H9 (cell line): ENCODE data around the gene HESX1. TPM values are rescaled to one million over a fixed set of nuclear protein-coding genes. Genes with fewer than 3 reads are reported as not detected.

Source experiments
- DNase-seq: peaks from one replicate; pipeline ENCODE4 v3.0.0-alpha.2; 2017
- H2AFZ ChIP-seq: one replicate; pipeline ENCODE4 v1.6.1; 2013; ENCODE audit warnings: mild to moderate bottlenecking, low read length, control low read depth, moderate library complexity
- H2AK5ac ChIP-seq: 2 replicates; pipeline ENCODE4 v1.6.1; 2013; ENCODE audit warnings: low read length, control low read depth, mixed read lengths; ENCODE audit not compliant: insufficient read length
- H2BK120ac ChIP-seq: one replicate; pipeline ENCODE4 v1.6.1; 2013; ENCODE audit warnings: low read depth, mild to moderate bottlenecking, low read length, control low read depth, inconsistent platforms; ENCODE audit not compliant: poor library complexity, severe bottlenecking
- H2BK12ac ChIP-seq: 2 replicates; pipeline ENCODE4 v1.6.1; 2013; ENCODE audit warnings: low read length, control low read depth, mixed read lengths, low read depth; ENCODE audit not compliant: insufficient read length
- H2BK15ac ChIP-seq: 2 replicates; pipeline ENCODE4 v1.6.1; 2013; ENCODE audit warnings: low read depth, low read length, control low read depth
- H2BK20ac ChIP-seq: one replicate; pipeline ENCODE4 v1.6.1; 2013; ENCODE audit warnings: low read depth, mild to moderate bottlenecking, low read length, control low read depth, inconsistent platforms; ENCODE audit not compliant: poor library complexity, severe bottlenecking
- H2BK5ac ChIP-seq: 2 replicates; pipeline ENCODE4 v1.6.1; 2013; ENCODE audit warnings: low read length, control low read depth, mixed read lengths; ENCODE audit not compliant: insufficient read length
- H3K14ac ChIP-seq: 2 replicates; pipeline ENCODE4 v1.6.1; 2013; ENCODE audit warnings: low read length, control low read depth; ENCODE audit not compliant: insufficient read depth
- H3K18ac ChIP-seq: 2 replicates; pipeline ENCODE4 v1.6.1; 2013; ENCODE audit warnings: low read depth, mild to moderate bottlenecking, mixed read lengths, low read length, control low read depth; ENCODE audit not compliant: insufficient read length
- H3K23ac ChIP-seq: 2 replicates; pipeline ENCODE4 v1.6.1; 2013; ENCODE audit warnings: low read length, control low read depth, mixed read lengths, low read depth; ENCODE audit not compliant: insufficient read length
- H3K23me2 ChIP-seq: 2 replicates; pipeline ENCODE4 v1.6.1; 2013; ENCODE audit warnings: low read depth, mild to moderate bottlenecking, mixed read lengths, low read length, control low read depth; ENCODE audit not compliant: insufficient read length, poor library complexity, severe bottlenecking
- H3K27ac ChIP-seq: 2 replicates; pipeline ENCODE4 v1.5.1; 2013; ENCODE audit warnings: low read length, control low read depth, mixed read lengths, low read depth; ENCODE audit not compliant: insufficient read length
- H3K27me3 ChIP-seq: 2 replicates; pipeline ENCODE4 v1.6.1; 2013; ENCODE audit warnings: low read length, control low read depth, inconsistent platforms; ENCODE audit not compliant: insufficient read depth
- H3K4ac ChIP-seq: 2 replicates; pipeline ENCODE4 v1.6.1; 2013; ENCODE audit warnings: low read depth, mild to moderate bottlenecking, control low read depth, inconsistent platforms, low read length, moderate library complexity
- H3K4me1 ChIP-seq: 2 replicates; pipeline ENCODE4 v1.6.1; 2013; ENCODE audit warnings: low read length, control low read depth, inconsistent platforms; ENCODE audit not compliant: insufficient read depth
- H3K4me2 ChIP-seq: 2 replicates; pipeline ENCODE4 v1.6.1; 2013; ENCODE audit warnings: low read length, control low read depth, mixed read lengths; ENCODE audit not compliant: insufficient read length, insufficient read depth
- H3K56ac ChIP-seq: 2 replicates; pipeline ENCODE4 v1.6.1; 2013; ENCODE audit warnings: low read depth, mild to moderate bottlenecking, mixed read lengths, low read length, control low read depth; ENCODE audit not compliant: insufficient read length
- H3K79me1 ChIP-seq: 2 replicates; pipeline ENCODE4 v1.6.1; 2013; ENCODE audit warnings: low read depth, mild to moderate bottlenecking, moderate library complexity, low read length, control low read depth, inconsistent platforms; ENCODE audit not compliant: insufficient read depth, poor library complexity, severe bottlenecking
- H3K79me2 ChIP-seq: 2 replicates; pipeline ENCODE4 v1.6.1; 2013; ENCODE audit warnings: low read length, control low read depth, inconsistent platforms; ENCODE audit not compliant: insufficient read depth
- H3K9ac ChIP-seq: 2 replicates; pipeline ENCODE4 v1.6.1; 2013; ENCODE audit warnings: low read length, control low read depth, mixed read lengths; ENCODE audit not compliant: insufficient read length; ENCODE audit errors: extremely low read depth
- H3K9me3 ChIP-seq: one replicate; pipeline ENCODE4 v1.6.1; 2013; ENCODE audit warnings: low read depth, low read length, inconsistent platforms; ENCODE audit not compliant: control insufficient read depth
- H3T11ph ChIP-seq: one replicate; pipeline ENCODE4 v1.6.1; 2013; ENCODE audit warnings: mild to moderate bottlenecking, low read length, control low read depth, inconsistent platforms
- H4K20me1 ChIP-seq: one replicate; pipeline ENCODE4 v1.6.1; 2013; ENCODE audit not compliant: control insufficient read depth, insufficient read length, insufficient read depth
- H4K5ac ChIP-seq: 2 replicates; pipeline ENCODE4 v1.6.1; 2013; ENCODE audit warnings: low read depth, mild to moderate bottlenecking, mixed read lengths, low read length, control low read depth; ENCODE audit not compliant: insufficient read length
- H4K8ac ChIP-seq: replicated peaks from 2 replicates; pipeline ENCODE4 v1.6.1; 2013; ENCODE audit warnings: low read length, control low read depth, mixed read lengths, low read depth; ENCODE audit not compliant: insufficient read length
- H4K91ac ChIP-seq: 2 replicates; pipeline ENCODE4 v1.6.1; 2013; ENCODE audit warnings: low read depth, mild to moderate bottlenecking, moderate library complexity, mixed read lengths, low read length, control low read depth; ENCODE audit not compliant: insufficient read length
- H3K27ac Mint-ChIP-seq, 3 experiments: 2 replicates in 2 of 3; 3 replicates in 1 of 3; pipeline ENCODE4 v1.8.0; 2020 to 2021; ENCODE audit warnings: mixed read lengths in 3 of 3, mild to moderate bottlenecking in 1 of 3, moderate library complexity in 1 of 3
- H3K27me3 Mint-ChIP-seq: 2 replicates; pipeline ENCODE4 v1.8.0; 2021; ENCODE audit warnings: low read depth, mild to moderate bottlenecking, moderate library complexity, mixed read lengths
- H3K36me3 Mint-ChIP-seq, 3 experiments: 2 replicates in 2 of 3; 3 replicates in 1 of 3; pipeline ENCODE4 v1.8.0; 2020 to 2021; ENCODE audit warnings: low read depth in 3 of 3, mixed read lengths in 3 of 3; ENCODE audit not compliant: insufficient read depth in 1 of 3
- H3K4me1 Mint-ChIP-seq, 2 experiments: 2 replicates each; pipeline ENCODE4 v1.8.0; 2020; ENCODE audit warnings: mixed read lengths in 2 of 2
- H3K4me3 Mint-ChIP-seq, 2 experiments: 2 replicates in 1 of 2; 3 replicates in 1 of 2; pipeline ENCODE4 v1.8.0; 2020 to 2021; ENCODE audit warnings: mild to moderate bottlenecking in 2 of 2, mixed read lengths in 2 of 2, moderate library complexity in 1 of 2
- H3K9me3 Mint-ChIP-seq, 2 experiments: 2 replicates in 1 of 2; 3 replicates in 1 of 2; pipeline ENCODE4 v1.8.0; 2020; ENCODE audit warnings: mild to moderate bottlenecking in 2 of 2, mixed read lengths in 2 of 2, moderate library complexity in 1 of 2
- CTCF ChIP-seq: fragments of 200-600 bp; sonication (generic); conservative IDR thresholded peaks from 3 replicates; pipeline ENCODE4 v1.8.0; 2021; ENCODE audit warnings: antibody characterized with exemption, mild to moderate bottlenecking
- WGBS: extraction: QIAGEN DNeasy Blood & Tissue Kit; methylation state at CpG from one replicate; pipeline ENCODE4 v1.1.7; 2013; ENCODE audit warnings: missing lambda C conversion rate, low lambda C conversion rate, mixed read lengths; ENCODE audit not compliant: insufficient read length; ENCODE audit errors: extremely low coverage; 5-methylcytosine and 5-hydroxymethylcytosine counted together
- total RNA-seq: library from RNA; stranded (reverse); gene quantifications from 2 replicates; pipeline ENCODE4 v1.2.1, GENCODE V29; 2021

HESX1 gene
- total RNA-seq, 1 experiment from 2014 or later = 28.4 TPM

- Histone ChIP-seq H3K27me3 (no peaks in the 10 kb centered on the region; the same call in 1 of the 2 replicates), H3K56ac (no peak overlapping the region), H3K4me1 (peaks cover 36% of the 10 kb centered on the region), H3K14ac (no peak overlapping the region), H3K9ac (no peak overlapping the region), H4K91ac (no peak overlapping the region), H2BK15ac (no peak overlapping the region), H3K18ac (no peak overlapping the region), H3K79me2 (peaks cover 13% of the 10 kb centered on the region; the same call in 1 of the 2 replicates), H3K79me1 (no peaks in the 10 kb centered on the region), H3K9me3 (no peaks in the 10 kb centered on the region), H4K8ac (no peak overlapping the region), H3K23me2 (peaks cover 9% of the 10 kb centered on the region), H3T11ph (no peak overlapping the region), H2BK5ac (no peak overlapping the region), H3K23ac (no peak overlapping the region), H2BK20ac (no peak overlapping the region), H2AK5ac (no peak overlapping the region), H2BK120ac (no peak overlapping the region), H4K20me1 (peaks cover 2% of the 10 kb centered on the region), H4K5ac (no peak overlapping the region), H2AFZ (no peak overlapping the region), H2BK12ac (no peak overlapping the region), H3K4ac (no peak overlapping the region), H3K27ac (no peak overlapping the region), H3K4me2 (no peak overlapping the region)
- H3K9me3 Mint-ChIP-seq = no peaks in the 10 kb centered on the region; a peak in 1 of 5 replicates
- no peak for TF ChIP-seq CTCF
- no peak for DNase-seq
- H3K36me3 Mint-ChIP-seq = peaks cover 0 to 6% (median 3%) of the 10 kb centered on the region in 3 experiments; a peak in 3 of 7 replicates
- H3K4me1 Mint-ChIP-seq = peaks cover 77 to 81% of the 10 kb centered on the region in 2 experiments
- no peak overlapping the region for H3K27ac Mint-ChIP-seq
- peak overlapping the region in 1 of 2 experiments; percentile 66; a peak in 1 of 5 replicates for H3K4me3 Mint-ChIP-seq
- H3K27me3 Mint-ChIP-seq = peaks cover 64% of the 10 kb centered on the region
- no CpG with 5 or more reads among the region's 1 CpG for WGBS
These were observed 37.9 kb downstream of the HESX1 start for GRCh38 chr3:57161915-57162314.
